ENCODE data around the gene DDX27. TPM values are rescaled to one million over a fixed set of nuclear protein-coding genes. Genes with fewer than 3 reads are reported as not detected.

DDX27 gene
- total and polyA plus RNA-seq, 2 of the 13 experiments (the other 11 are each of a cell fraction or from before 2014, with no cell fraction given): 42.6 to 72.8 TPM

GRCh38 chr20:49179368-49180277 lies 39.6 kb upstream of the DDX27 start (continued):
- no peak; the same call in 1 of the 2 replicates for TF ChIP-seq ETV5 (CRISPR knock-in tag; IDR thresholded peaks at IDR 0.05; ENCODE audit: borderline replicate concordance)
- no peak for TF ChIP-seq ZUFSP (CRISPR knock-in tag; IDR thresholded peaks at IDR 0.05; ENCODE audit: borderline replicate concordance)
- no peak for TF ChIP-seq ELK4 (CRISPR knock-in tag; IDR thresholded peaks at IDR 0.05; ENCODE audit: borderline replicate concordance)
- no peak for TF ChIP-seq CCAR2 (optimal IDR thresholded peaks at IDR 0.05; ENCODE audit: low read depth, low read length)
- no peak for TF ChIP-seq TBX3 (IDR thresholded peaks at IDR 0.05; ENCODE audit: borderline replicate concordance)
- TF ChIP-seq ZNF563 (CRISPR knock-in tag; IDR thresholded peaks at IDR 0.05): no peak
- TF ChIP-seq FOXO4 (CRISPR knock-in tag; conservative IDR thresholded peaks at IDR 0.05): no peak
- no peak for TF ChIP-seq ZNF646 (CRISPR knock-in tag; IDR thresholded peaks at IDR 0.05)
- peak; percentile 70; the same call in 1 of the 2 replicates for TF ChIP-seq ZNF34 (CRISPR knock-in tag; IDR thresholded peaks at IDR 0.05; ENCODE audit: borderline replicate concordance)
- TF ChIP-seq SNAPC2 (CRISPR knock-in tag; IDR thresholded peaks at IDR 0.05): no peak
- no peak for TF ChIP-seq ZNF460 (CRISPR knock-in tag; IDR thresholded peaks at IDR 0.05; ENCODE audit: borderline replicate concordance)
- no peak for TF ChIP-seq SPEN (CRISPR knock-in tag; IDR thresholded peaks at IDR 0.05; ENCODE audit: low read depth)
- no peak for TF ChIP-seq ARNTL (CRISPR knock-in tag; IDR thresholded peaks at IDR 0.05)
- TF ChIP-seq CBX1 (IDR thresholded peaks at IDR 0.05; ENCODE audit: low read depth): no peak
- no peak for TF ChIP-seq ZBTB38 (CRISPR knock-in tag; IDR thresholded peaks at IDR 0.05)
- TF ChIP-seq SRSF1 (optimal IDR thresholded peaks at IDR 0.05; ENCODE audit: low read depth, low read length): no peak
